ENCODE results near the gene TP53AIP1. TPM values are rescaled to one million over a fixed set of nuclear protein-coding genes. Genes with fewer than 3 reads are reported as not detected.

Gene TP53AIP1
- total RNA-seq, 2 experiments from 2014 or later, result not detected

DNA sequence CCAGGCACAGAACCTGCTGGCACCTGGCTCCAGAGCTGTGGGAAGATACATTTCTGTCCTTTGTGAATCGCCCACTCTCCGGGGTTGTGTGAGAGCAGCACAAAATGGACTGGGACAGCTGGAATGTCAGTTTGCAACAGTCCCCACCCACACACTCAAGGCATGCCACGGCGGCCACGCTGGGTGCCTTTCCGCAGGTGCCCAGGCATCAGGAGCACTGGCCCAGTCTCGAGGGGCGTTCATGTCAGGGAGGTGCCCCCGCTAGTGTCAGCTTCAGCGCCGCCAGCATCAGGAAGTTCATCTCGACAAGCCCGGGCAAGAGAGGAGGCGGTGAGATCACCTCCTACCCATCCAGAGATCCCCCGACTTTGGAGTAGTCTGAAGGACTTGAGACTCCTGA, 2.1 kb downstream of the TP53AIP1 start:
- Mint-ChIP-seq H3K36me3 (ENCODE audit: low read depth) (no peaks in the 10 kb centered on the region), H3K9me3 (no peaks in the 10 kb centered on the region), H3K4me3 (no peak overlapping the region), H3K4me1 (ENCODE audit: low read depth) (no peaks in the 10 kb centered on the region), H3K27me3 (no peaks in the 10 kb centered on the region), H3K27ac (no peak overlapping the region)
- no peak for ATAC-seq
- no peak for DNase-seq
- TF ChIP-seq, protein P1, sequence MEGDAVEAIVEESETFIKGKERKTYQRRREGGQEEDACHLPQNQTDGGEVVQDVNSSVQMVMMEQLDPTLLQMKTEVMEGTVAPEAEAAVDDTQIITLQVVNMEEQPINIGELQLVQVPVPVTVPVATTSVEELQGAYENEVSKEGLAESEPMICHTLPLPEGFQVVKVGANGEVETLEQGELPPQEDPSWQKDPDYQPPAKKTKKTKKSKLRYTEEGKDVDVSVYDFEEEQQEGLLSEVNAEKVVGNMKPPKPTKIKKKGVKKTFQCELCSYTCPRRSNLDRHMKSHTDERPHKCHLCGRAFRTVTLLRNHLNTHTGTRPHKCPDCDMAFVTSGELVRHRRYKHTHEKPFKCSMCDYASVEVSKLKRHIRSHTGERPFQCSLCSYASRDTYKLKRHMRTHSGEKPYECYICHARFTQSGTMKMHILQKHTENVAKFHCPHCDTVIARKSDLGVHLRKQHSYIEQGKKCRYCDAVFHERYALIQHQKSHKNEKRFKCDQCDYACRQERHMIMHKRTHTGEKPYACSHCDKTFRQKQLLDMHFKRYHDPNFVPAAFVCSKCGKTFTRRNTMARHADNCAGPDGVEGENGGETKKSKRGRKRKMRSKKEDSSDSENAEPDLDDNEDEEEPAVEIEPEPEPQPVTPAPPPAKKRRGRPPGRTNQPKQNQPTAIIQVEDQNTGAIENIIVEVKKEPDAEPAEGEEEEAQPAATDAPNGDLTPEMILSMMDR (IDR thresholded peaks at IDR 0.05), result no peak
- CTCF ChIA-PET, result interaction anchor here (0.6 to 3.9 kb wide), 5 partner anchors 16 to 1096 kb away, joined by 3 to 17 read pairs (median 3); no protein-coding TSS in a partner anchor
- POLR2A ChIA-PET, result no interaction called here
- intact Hi-C loops (cut with micrococcal nuclease), result no loop called here

DNA sequence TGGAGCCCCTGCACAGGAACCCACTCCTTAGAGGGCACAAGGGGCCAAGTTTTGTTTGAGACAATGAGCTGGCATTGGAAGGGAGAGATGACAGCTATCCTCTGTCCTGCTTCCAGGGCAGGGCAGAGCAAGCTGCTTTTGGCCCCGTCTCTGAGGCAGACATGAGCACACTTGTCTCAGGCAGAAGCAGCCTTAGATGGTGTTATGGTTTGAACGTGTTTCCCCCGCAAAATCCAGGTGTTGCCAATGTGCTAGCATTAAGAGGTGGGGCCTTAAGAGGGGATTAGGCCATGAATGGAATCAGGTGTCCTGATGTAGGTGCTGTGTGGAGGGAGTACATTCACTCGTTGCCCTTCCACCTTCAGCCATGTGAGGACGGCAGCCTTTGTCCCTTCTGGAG, 2.5 kb downstream of the TP53AIP1 start:
- no peaks in the 10 kb centered on the region for H3K4me1 Mint-ChIP-seq (ENCODE audit: low read depth)
- intact Hi-C loops (cut with micrococcal nuclease), result no loop called here
- no peaks in the 10 kb centered on the region for H3K27me3 Mint-ChIP-seq
- H3K4me3 Mint-ChIP-seq, result no peak overlapping the region
- no peak overlapping the region for H3K27ac Mint-ChIP-seq
- no peaks in the 10 kb centered on the region for H3K9me3 Mint-ChIP-seq
- no peak for DNase-seq
- CTCF ChIA-PET, result interaction anchor here (1.1 to 3.9 kb wide), 4 partner anchors 17 to 424 kb away, joined by 3 to 17 read pairs (median 9); no protein-coding TSS in a partner anchor
- TF ChIP-seq, protein P1 (IDR thresholded peaks at IDR 0.05), result no peak
- no peak for ATAC-seq
- H3K36me3 Mint-ChIP-seq (ENCODE audit: low read depth), result no peaks in the 10 kb centered on the region
- POLR2A ChIA-PET, result no interaction called here

DNA sequence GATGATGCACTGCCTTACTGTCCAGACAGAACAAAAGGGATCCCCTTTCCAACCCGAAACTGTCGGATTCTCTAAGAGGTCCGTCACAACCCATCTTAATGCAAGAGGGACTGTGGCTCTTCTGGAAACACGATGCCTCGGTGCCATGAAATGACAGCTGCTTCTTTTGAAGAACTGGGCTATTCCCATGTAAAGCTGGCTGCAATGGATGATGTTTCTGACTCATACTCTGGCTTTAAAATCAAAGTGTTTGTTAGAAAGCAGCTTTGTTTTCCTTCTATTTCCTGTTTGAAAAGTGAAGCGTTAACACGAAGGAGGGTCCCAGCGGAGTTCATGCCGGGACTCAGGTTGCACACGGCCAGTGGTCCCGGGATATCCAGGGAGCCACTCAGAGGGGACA, 3.1 kb downstream of the TP53AIP1 start:
- Mint-ChIP-seq H3K4me1 (ENCODE audit: low read depth) (no peaks in the 10 kb centered on the region), H3K27ac (no peak overlapping the region), H3K9me3 (no peaks in the 10 kb centered on the region), H3K27me3 (no peaks in the 10 kb centered on the region), H3K36me3 (ENCODE audit: low read depth) (no peaks in the 10 kb centered on the region), H3K4me3 (no peak overlapping the region)
- DNase-seq, result no peak
- POLR2A ChIA-PET, result no interaction called here
- intact Hi-C loops (cut with micrococcal nuclease), result no loop called here
- TF ChIP-seq, protein P1 (IDR thresholded peaks at IDR 0.05), result no peak
- ATAC-seq, result no peak
- CTCF ChIA-PET, result interaction anchor here (1.1 to 3.9 kb wide), 4 partner anchors 14 to 425 kb away, joined by 3 to 17 read pairs (median 9); no protein-coding TSS in a partner anchor

DNA sequence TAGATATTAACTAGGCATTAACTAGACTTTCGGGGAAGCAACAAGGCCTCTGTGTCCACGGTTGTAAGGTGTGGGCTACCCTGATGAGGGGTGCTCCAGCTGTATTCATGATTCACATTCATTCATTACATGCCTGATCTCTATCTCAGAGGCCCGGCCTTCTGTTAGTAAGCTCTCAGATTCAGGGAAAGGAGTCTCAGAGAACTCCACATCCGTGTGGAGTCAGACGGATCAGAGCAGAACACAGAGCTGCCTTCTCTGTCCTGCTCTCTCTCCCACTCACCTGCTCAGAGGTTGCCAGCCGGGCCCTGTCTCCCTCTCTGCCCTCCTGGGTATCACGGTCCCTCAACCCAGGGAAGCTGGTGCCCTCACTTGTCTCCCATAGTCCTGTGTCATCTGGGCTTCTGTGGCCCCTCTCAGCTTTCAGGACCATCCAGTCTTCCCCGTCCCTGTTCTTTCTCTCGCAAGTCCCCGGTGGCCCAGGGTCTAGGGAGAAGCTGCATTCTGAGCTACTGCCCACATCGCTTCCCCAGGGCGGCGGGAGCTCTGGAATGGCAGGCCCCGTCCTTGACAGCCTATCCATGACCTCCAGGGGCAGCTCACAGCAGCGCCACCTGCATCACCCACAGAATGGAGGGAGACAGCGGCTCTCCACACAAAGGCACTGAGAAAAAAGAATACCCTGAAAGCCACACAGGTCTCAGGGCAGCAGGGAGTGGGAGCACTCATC, 4.3 kb downstream of the TP53AIP1 start:
- H3K36me3 Mint-ChIP-seq (ENCODE audit: low read depth), result no peaks in the 10 kb centered on the region
- H3K27me3 Mint-ChIP-seq, result no peaks in the 10 kb centered on the region
- CTCF ChIA-PET, result interaction anchor here (1.3 to 3.9 kb wide), 4 partner anchors 13 to 53 kb away, joined by 3 to 17 read pairs (median 15); no protein-coding TSS in a partner anchor
- DNase-seq, result no peak
- H3K27ac Mint-ChIP-seq, result no peak overlapping the region
- no peaks in the 10 kb centered on the region for H3K9me3 Mint-ChIP-seq
- POLR2A ChIA-PET, result no interaction called here
- intact Hi-C loops (cut with micrococcal nuclease), result no loop called here
- no peaks in the 10 kb centered on the region for H3K4me1 Mint-ChIP-seq (ENCODE audit: low read depth)
- TF ChIP-seq, protein P1 (IDR thresholded peaks at IDR 0.05), result no peak
- ATAC-seq, result no peak
- H3K4me3 Mint-ChIP-seq, result no peak overlapping the region

DNA sequence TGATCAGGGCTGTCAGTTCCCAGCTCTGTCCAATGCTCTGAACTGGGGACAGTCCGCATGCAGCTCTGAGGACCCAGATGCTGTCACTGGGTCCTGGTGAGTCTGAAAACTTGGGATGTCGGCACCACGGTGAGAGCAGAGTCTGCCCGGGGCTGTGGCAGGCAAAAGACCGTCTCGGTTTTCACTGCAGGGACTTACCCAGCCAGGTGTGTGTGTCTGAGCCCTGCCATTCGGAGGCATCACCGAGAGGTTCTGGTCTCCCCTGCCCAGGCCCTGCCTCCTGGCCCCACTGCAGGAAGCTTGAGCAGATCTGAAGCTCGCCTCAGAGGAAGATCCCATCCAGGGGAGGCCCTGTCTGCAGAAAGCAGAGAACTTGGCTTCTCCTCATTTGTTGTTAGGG, 5.2 kb downstream of the TP53AIP1 start:
- TF ChIP-seq, protein P1 (IDR thresholded peaks at IDR 0.05), result no peak
- POLR2A ChIA-PET, result no interaction called here
- intact Hi-C loops (cut with micrococcal nuclease), result no loop called here
- Mint-ChIP-seq H3K27me3 (no peaks in the 10 kb centered on the region), H3K9me3 (no peaks in the 10 kb centered on the region), H3K27ac (no peak overlapping the region), H3K36me3 (ENCODE audit: low read depth) (no peaks in the 10 kb centered on the region), H3K4me1 (ENCODE audit: low read depth) (no peaks in the 10 kb centered on the region), H3K4me3 (no peak overlapping the region)
- ATAC-seq (no peak), DNase-seq (no peak)
- CTCF ChIA-PET, result interaction anchor here (0.8 to 3.8 kb wide), 3 partner anchors 19 to 52 kb away, joined by 3 to 17 read pairs (median 15); no protein-coding TSS in a partner anchor
